CD14-positive monocyte (primary cell): ENCODE data around the gene OTOS. TPM values are rescaled to one million over a fixed set of nuclear protein-coding genes. Genes with fewer than 3 reads are reported as not detected.

ENCODE experiments used
- DNase-seq, 3 donors: peaks; one replicate each; pipeline ENCODE4 v3.0.0-alpha.2; 2011 to 2022
- H2AFZ ChIP-seq: 2 replicates; pipeline ENCODE4 v1.6.0; 2012; ENCODE audit warnings: mild to moderate bottlenecking, low read depth, low read length, inconsistent platforms; ENCODE audit not compliant: insufficient read depth, poor library complexity, severe bottlenecking
- H3K27ac ChIP-seq, 2 donors: 1 replicate in 1 of 2; 2 replicates in 1 of 2; pipeline ENCODE4 v1.5.1; 2012 to 2013; ENCODE audit warnings: low read length in 2 of 2, control low read depth in 1 of 2, inconsistent platforms in 1 of 2, low read depth in 1 of 2, mild to moderate bottlenecking in 1 of 2
- H3K27me3 ChIP-seq, 2 donors: one replicate each; pipeline versions ENCODE4 v1.6.0 to v1.6.1; 2011 to 2013; ENCODE audit warnings: low read length in 2 of 2; ENCODE audit not compliant: control insufficient read depth in 2 of 2, insufficient read depth in 2 of 2
- H3K36me3 ChIP-seq, 2 donors: replicated peaks in 1 of 2; 1 replicate in 1 of 2; 2 replicates in 1 of 2; pipeline versions ENCODE4 v1.5.1 to v1.6.1; 2012 to 2013; ENCODE audit warnings: low read length in 2 of 2, control low read depth in 1 of 2, inconsistent platforms in 1 of 2, mild to moderate bottlenecking in 1 of 2; ENCODE audit not compliant: insufficient read depth in 2 of 2, control insufficient read depth in 1 of 2
- H3K4me1 ChIP-seq, 2 donors: 1 replicate in 1 of 2; 2 replicates in 1 of 2; pipeline versions ENCODE4 v1.5.1 to v1.6.1; 2012 to 2013; ENCODE audit warnings: low read length in 2 of 2, control low read depth in 1 of 2, inconsistent platforms in 1 of 2, mild to moderate bottlenecking in 1 of 2, moderate library complexity in 1 of 2; ENCODE audit not compliant: insufficient read depth in 2 of 2, control insufficient read depth in 1 of 2
- H3K4me2 ChIP-seq: replicated peaks from 2 replicates; pipeline ENCODE3; 2012; ENCODE audit warnings: low read length, moderate library complexity, mild to moderate bottlenecking; ENCODE audit not compliant: poor library complexity, severe bottlenecking; ENCODE audit errors: extremely low read depth
- H3K4me3 ChIP-seq, 3 experiments: fragments of 200-600 bp in 1 of 3; sonication (generic) in 1 of 3; replicated peaks in 1 of 3; 1 replicate in 2 of 3; 2 replicates in 1 of 3; pipeline ENCODE4 v1.5.1; 2011 to 2013; ENCODE audit warnings: low read length in 3 of 3, mild to moderate bottlenecking in 3 of 3, control low read depth in 2 of 3, low read depth in 2 of 3, inconsistent platforms in 1 of 3, moderate library complexity in 1 of 3
- H3K79me2 ChIP-seq: 2 replicates; pipeline ENCODE4 v1.6.0; 2012; ENCODE audit warnings: mild to moderate bottlenecking, control low read depth, inconsistent platforms, low read length, moderate library complexity; ENCODE audit not compliant: insufficient read depth
- H3K9ac ChIP-seq: 2 replicates; pipeline ENCODE4 v1.6.0; 2017; ENCODE audit warnings: low read length, mild to moderate bottlenecking; ENCODE audit not compliant: insufficient read depth, poor library complexity, severe bottlenecking
- H3K9me3 ChIP-seq, 2 donors: replicated peaks in 1 of 2; 1 replicate in 1 of 2; 2 replicates in 1 of 2; pipeline versions ENCODE4 v1.5.1 to v1.6.1; 2012 to 2013; ENCODE audit warnings: low read length in 2 of 2, control low read depth in 1 of 2; ENCODE audit not compliant: control insufficient read depth in 1 of 2, insufficient read depth in 1 of 2
- H4K20me1 ChIP-seq: 2 replicates; pipeline ENCODE4 v1.6.0; 2012; ENCODE audit warnings: mild to moderate bottlenecking, low read length, control low read depth, moderate library complexity; ENCODE audit not compliant: insufficient read depth
- H3K27ac Mint-ChIP-seq, 7 donors: one replicate each; pipeline ENCODE4 v1.8.0; 2020; ENCODE audit warnings: mild to moderate bottlenecking in 7 of 7, mixed read lengths in 7 of 7, moderate library complexity in 6 of 7, inconsistent platforms in 2 of 7
- H3K27me3 Mint-ChIP-seq, 3 donors: one replicate each; pipeline ENCODE4 v1.8.0; 2021 to 2022; ENCODE audit warnings: low read depth in 3 of 3, mild to moderate bottlenecking in 3 of 3, mixed read lengths in 3 of 3, moderate library complexity in 3 of 3, inconsistent platforms in 1 of 3
- H3K36me3 Mint-ChIP-seq, 2 donors: one replicate each; pipeline ENCODE4 v1.8.0; 2020; ENCODE audit warnings: mixed read lengths in 2 of 2, inconsistent platforms in 1 of 2, mild to moderate bottlenecking in 1 of 2
- H3K4me1 Mint-ChIP-seq: one replicate; pipeline ENCODE4 v1.8.0; 2020; ENCODE audit warnings: mild to moderate bottlenecking, mixed read lengths
- H3K4me3 Mint-ChIP-seq, 2 donors: one replicate each; pipeline ENCODE4 v1.8.0; 2020; ENCODE audit warnings: mild to moderate bottlenecking in 2 of 2, mixed read lengths in 2 of 2, moderate library complexity in 1 of 2
- H3K9me3 Mint-ChIP-seq, 7 donors: one replicate each; pipeline ENCODE4 v1.8.0; 2020 to 2022; ENCODE audit warnings: mixed read lengths in 7 of 7, mild to moderate bottlenecking in 6 of 7, moderate library complexity in 6 of 7, inconsistent platforms in 2 of 7
- CTCF ChIP-seq: fragments of 200-600 bp; IDR thresholded peaks from one replicate; pipeline ENCODE4 v1.8.0; 2022; ENCODE audit warnings: antibody characterized with exemption, mild to moderate bottlenecking
- WGBS: methylation state at CpG from one replicate; pipeline ENCODE4 v1.1.5; 2013; ENCODE audit warnings: missing lambda C conversion rate; ENCODE audit not compliant: insufficient coverage; 5-methylcytosine and 5-hydroxymethylcytosine counted together
- intact Hi-C, 2 donors: fragments of 100-400 bp; cut with micrococcal nuclease; formaldehyde crosslinking; loops; one replicate each; pipeline versions ENCODE4 v1.15.0 to v1.15.1; 2023
- polyA plus RNA-seq, 3 donors: library from polyadenylated mRNA; depleted of rRNA in 1 of 3; unstranded in 2 of 3; stranded (reverse) in 1 of 3; fragments of 300-500 nt in 2 of 3; fragments of >200 nt in 1 of 3; fragmentation: Illumina TruSeq in 2 of 3; gene quantifications; 1 replicate in 2 of 3; 2 replicates in 1 of 3; pipeline ENCODE4 v1.2.3, GENCODE V29; 2012 to 2021

OTOS gene
- polyA plus RNA-seq, 3 donors, result not detected

DNA sequence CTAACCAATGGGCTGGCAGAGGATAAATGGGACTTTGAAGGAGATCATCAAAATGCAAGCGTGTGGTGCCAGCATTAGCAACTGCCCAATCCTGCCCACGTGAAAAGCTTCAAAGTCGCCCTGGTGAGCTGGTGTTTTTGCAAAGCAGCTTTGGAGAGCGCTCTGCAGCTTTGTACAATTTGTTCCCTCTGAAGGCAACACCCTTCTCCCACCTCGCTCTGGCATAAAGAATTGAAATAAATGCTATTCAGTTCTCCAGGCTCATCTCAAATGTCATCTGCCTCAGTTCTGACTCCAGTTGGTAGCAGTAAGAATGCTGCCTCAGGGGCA, 7.8 kb downstream of the OTOS start:
- Histone ChIP-seq H3K36me3 (peaks cover 58 to 62% of the 10 kb centered on the region in 2 donors), H3K4me3 (no peak overlapping the region), H4K20me1 (peaks cover 12% of the 10 kb centered on the region), H2AFZ (no peak overlapping the region), H3K27ac (no peak overlapping the region), H3K27me3 (peaks cover 0 to 9% of the 10 kb centered on the region in 2 donors), H3K4me1 (peaks cover 19 to 22% of the 10 kb centered on the region in 2 donors), H3K9ac (no peak overlapping the region), H3K4me2 (no peak overlapping the region), H3K79me2 (peaks cover 18% of the 10 kb centered on the region), H3K9me3 (no peaks in the 10 kb centered on the region)
- Mint-ChIP-seq H3K27ac (no peak overlapping the region), H3K9me3 (peaks cover 0 to 4% (median 0%) of the 10 kb centered on the region in 7 donors), H3K27me3 (peaks cover 6 to 10% (median 7%) of the 10 kb centered on the region in 3 donors), H3K4me3 (no peak overlapping the region), H3K4me1 (peaks cover 25% of the 10 kb centered on the region), H3K36me3 (peaks cover 57 to 63% of the 10 kb centered on the region in 2 donors)
- 97% methylated on average over 4 of the region's 5 CpGs for WGBS
- DNase-seq, result no peak
- no peak for TF ChIP-seq CTCF
- intact Hi-C loops, result no loop called here

GRCh38 chr2:240131941-240132650, 8.4 kb downstream of the OTOS start:
- peaks cover 0 to 4% of the 10 kb centered on the region in 2 donors for H3K27me3 ChIP-seq
- no peak overlapping the region for H3K9ac ChIP-seq
- H4K20me1 ChIP-seq, result peaks cover 12% of the 10 kb centered on the region
- TF ChIP-seq CTCF, result no peak
- Mint-ChIP-seq H3K4me1 (peaks cover 23% of the 10 kb centered on the region), H3K36me3 (peaks cover 60 to 67% of the 10 kb centered on the region in 2 donors), H3K9me3 (peaks cover 0 to 2% (median 0%) of the 10 kb centered on the region in 7 donors), H3K4me3 (no peak overlapping the region), H3K27ac (no peak overlapping the region), H3K27me3 (peaks cover under 1 to 5% (median 2%) of the 10 kb centered on the region in 3 donors)
- intact Hi-C loops, result no loop called here
- peaks cover 62 to 68% of the 10 kb centered on the region in 2 donors for H3K36me3 ChIP-seq
- no peak for DNase-seq
- H3K4me2 ChIP-seq, result no peak overlapping the region
- peaks cover 17 to 19% of the 10 kb centered on the region in 2 donors for H3K4me1 ChIP-seq
- peaks cover 18% of the 10 kb centered on the region for H3K79me2 ChIP-seq
- no peak overlapping the region for H3K27ac ChIP-seq
- H2AFZ ChIP-seq, result no peak overlapping the region
- H3K4me3 ChIP-seq, result no peak overlapping the region
- 97% methylated on average over 18 of the region's 22 CpGs for WGBS
- H3K9me3 ChIP-seq, result no peaks in the 10 kb centered on the region
